ENCODE results near the gene DDX27.
"Not testable (repeated sequence)": the region's sequence is repeated elsewhere in the genome, so short reads cannot be mapped to it uniquely, and the experiment has no call there.

Gene DDX27, protein sequence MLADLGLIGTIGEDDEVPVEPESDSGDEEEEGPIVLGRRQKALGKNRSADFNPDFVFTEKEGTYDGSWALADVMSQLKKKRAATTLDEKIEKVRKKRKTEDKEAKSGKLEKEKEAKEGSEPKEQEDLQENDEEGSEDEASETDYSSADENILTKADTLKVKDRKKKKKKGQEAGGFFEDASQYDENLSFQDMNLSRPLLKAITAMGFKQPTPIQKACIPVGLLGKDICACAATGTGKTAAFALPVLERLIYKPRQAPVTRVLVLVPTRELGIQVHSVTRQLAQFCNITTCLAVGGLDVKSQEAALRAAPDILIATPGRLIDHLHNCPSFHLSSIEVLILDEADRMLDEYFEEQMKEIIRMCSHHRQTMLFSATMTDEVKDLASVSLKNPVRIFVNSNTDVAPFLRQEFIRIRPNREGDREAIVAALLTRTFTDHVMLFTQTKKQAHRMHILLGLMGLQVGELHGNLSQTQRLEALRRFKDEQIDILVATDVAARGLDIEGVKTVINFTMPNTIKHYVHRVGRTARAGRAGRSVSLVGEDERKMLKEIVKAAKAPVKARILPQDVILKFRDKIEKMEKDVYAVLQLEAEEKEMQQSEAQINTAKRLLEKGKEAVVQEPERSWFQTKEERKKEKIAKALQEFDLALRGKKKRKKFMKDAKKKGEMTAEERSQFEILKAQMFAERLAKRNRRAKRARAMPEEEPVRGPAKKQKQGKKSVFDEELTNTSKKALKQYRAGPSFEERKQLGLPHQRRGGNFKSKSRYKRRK

DNA sequence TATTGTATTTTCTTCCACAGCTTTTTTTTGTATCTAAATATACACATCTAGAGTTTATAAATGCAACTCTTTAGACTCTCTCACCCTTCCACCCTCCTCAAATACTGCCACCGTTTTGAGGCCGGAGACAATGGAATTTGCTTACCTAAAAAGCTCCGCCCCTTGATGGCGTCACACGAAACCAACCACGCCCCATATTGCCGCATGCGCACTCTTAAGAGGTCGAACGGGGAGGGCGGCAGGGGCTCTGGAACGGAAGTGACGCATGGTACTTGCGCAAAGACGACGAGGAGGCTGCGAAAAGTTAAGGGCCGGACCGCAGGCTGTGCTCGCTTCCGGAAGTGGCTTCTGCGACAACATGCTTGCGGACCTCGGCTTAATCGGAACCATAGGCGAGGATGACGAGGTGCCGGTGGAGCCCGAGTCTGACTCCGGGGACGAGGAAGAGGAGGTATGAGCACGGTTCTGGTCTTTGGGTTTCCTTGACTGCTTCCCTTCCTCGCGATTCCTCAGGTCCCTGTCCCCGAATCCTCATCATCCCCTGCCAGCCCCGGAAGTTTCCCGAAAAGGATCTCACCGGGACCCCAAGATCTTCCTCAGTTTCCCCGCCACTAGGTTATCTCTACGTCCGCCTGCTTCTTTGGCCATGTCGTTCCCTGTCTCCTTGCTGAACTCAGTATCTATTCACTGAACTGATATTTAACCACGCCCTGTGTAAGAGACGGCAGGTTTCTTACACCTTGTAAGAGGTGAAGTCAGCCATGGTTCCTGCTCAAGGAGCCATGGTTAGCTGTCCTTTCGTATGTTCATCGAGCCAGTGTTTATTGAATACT, at the start of gene DDX27:
TSS of gene DDX27 (plus strand) at position 326 of the 833 bp plus-strand sequence. CDS start at position 359, 33 bp downstream.
- peak; percentile 97 for DNase-seq

DNA sequence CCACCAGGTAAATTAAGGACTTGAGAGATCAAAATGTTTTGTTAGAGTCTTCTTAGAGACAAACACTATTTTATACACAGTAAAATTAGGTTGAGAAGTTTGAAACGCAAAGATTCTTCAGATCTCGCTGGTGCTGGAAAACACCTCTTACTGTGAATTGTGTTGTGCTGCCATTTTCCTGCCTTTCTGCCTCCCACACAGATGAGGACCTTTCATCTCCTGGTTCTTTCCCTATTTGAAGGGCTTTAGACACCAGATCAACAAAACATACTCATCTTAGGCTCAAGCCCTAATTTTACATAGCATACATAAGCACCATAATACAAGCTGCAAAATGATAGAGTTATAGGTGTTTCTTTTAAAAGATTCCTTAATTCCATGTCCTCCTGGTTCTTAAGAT, 49.7 kb upstream of the DDX27 start:
- no peak for DNase-seq

DNA sequence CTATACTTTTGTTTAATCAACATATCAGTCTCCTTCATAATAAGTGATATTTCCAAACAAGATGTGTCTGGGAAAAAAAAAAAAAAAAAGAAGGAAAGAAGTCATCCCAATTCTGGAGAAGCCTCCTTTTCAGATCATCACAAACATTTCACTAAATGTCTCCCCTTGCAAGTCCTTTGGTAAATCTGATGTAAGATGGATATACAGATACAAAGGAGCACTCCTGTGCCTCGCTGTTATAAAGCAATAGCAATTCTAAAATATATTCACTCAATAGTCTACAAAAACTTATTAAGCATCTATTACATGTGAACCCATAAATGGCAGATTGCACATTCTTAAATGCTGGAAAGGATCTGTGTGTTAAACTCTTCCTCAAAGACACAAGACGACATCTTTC, 48.5 kb upstream of the DDX27 start:
- no peak for DNase-seq

DNA sequence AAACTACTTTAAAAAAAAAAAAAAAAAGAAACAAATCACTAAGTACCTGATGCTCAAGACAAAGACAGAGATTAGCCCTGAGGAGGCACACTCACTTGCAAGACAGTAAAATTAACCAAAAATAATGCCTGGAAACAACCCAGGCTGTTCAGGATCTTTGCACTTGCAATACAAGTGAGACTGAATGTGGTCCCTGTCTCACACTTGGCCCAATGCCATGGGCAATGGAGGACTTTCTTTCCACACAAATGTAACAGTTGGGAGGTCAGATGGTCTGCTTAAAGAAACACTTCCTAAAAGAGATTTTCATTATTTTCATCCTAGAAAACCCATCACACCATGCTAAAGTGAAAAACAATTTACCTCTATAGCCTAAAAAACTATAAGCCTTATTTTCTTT, 47.3 kb upstream of the DDX27 start:
- no peak for DNase-seq

DNA sequence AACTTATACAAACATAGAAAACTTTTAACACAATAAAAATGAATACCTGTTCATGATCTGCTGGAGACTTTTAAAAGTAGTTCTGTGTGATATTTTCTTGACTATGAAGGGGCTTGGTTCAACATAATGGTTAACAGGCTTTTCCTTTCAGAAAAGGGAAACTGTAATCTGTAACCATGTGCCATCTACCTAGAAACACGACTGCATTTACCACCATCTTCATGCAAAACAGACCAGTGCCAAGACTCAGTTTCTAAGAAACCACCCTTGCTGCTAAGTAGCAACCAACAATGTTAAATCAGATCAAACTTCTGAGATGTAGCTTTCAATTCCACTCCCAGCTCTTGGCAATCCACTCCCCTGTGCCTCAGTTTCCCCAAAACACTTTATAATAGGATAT, 46.8 kb upstream of the DDX27 start:
- DNase-seq, result no peak

DNA sequence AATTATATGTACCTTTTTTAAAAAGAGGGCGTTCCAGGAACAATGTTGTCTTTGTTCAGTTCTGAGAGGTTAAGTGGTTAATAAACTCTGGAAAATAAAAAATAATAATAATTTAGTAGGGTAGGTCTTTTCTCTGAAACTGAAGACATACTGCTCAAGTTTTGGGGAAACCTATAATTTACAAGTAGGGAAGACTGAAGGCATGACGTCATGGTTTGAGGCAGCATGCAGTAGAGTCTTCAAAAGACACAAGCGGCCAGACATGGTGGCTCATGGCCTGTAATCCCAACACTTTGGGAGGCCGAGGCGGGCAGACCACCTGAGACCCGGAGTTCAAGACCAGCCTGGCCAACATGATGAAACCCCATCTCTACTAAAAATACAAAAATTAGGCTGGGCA, 45.0 kb upstream of the DDX27 start:
- no peak for DNase-seq

DNA sequence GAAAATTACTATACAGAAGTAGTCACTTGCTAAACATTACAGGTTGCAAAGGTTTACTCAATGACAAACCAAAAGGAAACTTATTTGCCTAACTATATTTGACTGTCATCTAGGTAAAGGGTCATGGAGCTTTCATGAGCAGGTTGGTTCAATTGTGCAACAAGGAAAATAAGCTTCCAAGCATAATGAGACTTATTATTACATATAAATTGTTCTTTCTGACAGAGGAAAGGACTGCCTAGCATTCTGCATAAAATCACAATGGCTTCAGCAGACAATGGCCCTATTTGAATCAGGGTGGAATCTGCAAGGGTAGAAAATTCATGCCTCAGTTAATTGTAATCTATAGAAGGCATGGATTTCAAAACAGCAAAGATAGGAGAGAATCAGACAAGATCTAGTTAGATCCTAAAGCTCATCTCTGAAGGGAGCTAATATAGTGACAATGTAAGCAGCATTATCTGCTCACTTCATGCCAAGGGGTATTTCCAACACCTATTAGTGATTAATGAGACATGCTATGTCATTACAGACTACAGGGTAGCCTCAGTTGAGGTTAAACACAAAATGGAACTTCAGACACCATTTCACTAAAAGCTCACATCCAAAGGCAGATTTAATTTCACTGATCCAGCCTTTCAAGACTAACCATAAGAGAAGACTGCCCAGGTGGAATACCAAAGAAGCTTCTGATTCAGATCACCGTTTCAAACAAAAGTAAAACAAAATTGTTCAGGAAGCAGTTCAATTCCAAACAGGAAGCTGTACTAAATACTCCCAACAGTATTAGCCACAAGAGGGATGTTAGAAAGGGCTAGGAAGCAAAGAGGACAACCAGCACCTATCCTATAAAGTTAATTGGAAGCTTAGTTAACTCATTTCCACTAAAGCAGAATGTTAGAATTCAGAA, 39.6 kb upstream of the DDX27 start:
- no peak for DNase-seq

DNA sequence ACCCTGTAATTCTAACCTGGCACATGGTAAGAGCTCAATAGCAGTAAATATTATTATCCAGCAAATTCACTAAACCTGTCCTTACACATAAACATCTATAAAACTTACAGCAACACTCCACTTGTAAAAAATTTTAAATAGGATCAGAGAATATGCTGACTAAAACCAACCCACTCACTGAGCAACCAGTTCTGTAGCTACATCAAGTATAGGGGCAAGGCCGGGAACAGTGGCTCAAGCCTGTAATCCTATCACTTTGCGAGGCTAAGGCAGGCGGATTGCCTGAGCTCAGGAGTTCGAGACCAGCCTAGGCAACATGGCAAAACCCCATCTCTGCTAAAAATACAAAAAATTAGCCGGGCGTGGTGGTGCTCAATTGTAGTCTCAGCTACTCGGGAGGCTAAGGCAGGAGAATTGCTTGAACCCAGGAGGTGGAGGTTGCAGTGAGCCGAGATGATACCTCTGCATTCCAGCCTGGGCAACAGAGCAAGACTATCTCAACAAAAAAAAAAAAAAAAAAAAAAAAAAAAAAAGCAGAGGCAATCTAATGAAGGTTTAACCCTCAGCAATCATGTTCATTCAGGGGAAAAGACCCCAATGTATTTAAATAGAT, 37.8 kb upstream of the DDX27 start:
- DNase-seq, result no peak

DNA sequence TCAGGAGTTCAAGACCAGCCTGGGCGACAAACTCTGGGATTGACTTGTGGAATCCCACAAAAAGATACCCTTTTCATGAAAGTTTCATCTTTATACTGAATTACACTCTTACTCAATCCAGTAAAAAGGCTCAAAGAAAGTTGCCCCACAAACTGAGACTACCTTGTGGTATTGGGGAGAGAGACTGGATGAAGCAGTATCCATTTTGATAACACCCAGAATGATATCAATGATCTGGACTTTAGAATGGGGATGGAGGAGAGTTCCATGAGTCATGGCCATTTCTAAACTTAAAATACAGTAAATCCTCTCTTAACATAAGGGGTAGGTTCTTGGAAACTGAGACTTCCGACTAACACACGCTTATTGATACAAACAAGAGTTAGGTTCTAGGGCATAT, 35.8 kb upstream of the DDX27 start:
- no peak for DNase-seq

DNA sequence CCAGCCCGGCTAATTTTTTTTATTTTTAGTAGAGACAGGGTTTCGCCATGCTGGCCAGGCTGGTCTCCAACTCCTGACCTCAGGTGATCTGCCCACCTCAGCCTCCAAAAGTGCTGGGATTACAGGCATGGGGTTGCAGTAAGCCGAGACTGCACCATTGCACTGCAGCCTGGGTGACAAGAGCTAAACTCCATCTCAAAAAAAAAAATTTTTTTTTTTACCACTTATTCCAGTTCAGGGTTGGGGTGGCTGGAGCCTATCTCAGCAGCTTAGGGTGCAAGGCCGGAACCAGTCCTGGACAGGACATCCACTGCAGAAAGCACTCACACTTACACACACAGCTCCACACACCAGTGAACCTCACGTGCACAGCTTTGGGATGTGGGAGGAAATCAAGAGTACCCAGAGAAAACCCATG, 35.1 kb upstream of the DDX27 start:
- DNase-seq, result not testable (repeated sequence)

DNA sequence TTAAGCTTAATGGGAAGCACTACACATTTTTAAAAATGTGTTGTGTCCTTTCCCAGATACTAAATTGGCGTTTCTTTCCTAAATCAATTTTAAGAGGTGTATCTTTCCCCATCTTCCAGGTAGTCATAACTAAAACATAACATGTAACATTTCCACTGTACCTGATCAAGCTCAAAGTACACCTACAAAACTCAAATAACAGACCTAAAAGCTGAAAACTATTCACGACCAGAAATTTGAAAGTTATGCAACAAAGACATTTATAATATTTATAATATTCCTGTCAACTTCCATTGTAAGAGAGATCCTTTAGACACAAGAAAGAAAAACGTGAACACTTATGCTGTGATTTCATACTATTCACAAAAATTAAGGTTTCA, 34.5 kb upstream of the DDX27 start:
- DNase-seq, result no peak

DNA sequence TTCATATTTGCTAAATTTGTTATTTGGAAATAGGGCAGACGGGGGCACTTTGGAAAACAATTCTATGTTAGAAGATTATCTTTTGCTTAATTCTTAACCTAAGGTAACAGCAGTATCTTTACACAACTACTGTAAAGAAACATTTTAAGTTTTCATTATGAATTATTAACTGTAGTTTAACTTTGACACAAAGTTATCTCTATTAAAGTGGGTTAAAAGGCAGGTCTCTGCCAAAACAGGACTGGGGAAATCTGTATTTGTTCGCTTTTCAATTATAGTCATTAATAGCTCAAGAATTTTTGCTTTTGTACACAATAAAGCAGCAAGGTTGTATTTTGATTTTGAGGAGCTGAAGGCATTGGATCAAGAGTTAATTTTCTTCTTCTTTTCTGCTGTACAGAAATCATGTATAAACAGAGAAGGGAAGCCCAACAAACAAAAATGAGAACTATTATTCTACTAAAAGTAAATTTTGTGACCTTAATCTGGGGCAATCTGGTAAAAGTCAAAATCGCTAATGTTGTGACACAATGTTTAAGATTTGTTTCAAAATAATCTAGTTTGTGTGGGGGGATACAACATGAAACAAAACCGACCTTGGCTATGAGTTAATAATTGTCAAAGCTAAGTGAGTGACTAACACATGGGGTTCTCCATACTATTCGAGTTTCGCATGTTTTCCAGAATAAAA, 34.0 kb upstream of the DDX27 start:
- DNase-seq, result no peak

DNA sequence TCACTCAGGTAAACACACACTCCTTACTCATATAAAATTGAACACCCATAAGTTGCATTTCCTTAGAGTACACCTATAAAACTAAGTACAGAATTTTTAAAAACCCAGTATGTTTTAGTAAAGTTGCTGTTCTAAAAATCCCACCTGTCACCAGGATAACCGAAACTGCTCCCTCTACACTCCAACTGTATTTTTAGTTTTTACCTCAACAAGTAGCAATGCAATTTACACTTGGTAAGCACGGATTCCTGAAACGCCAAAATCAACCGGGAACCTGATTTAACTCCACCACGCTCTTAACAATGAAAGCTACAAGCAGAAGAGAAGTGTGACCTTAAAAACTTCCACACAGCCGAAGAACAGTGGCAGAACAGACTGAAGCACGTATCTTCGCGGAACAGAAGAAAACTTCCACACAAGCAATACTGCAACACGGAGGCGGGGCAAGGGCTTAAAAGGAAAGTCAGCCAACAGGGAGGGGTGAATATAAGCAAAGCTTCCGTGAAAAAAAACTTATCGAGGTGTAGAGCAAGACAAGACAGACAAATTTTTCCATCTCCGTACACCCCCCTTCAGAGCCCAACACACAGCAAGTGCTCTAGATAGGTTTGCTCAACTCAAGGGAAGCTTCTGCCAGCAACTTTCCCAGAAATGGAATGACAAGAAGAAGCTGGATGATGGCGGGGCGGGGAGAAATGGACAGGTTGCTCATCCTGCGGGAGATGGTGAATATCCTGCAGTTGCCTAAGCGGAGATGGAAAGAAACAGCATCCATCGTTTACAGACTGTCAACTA, 32.5 kb upstream of the DDX27 start:
- peak; percentile 56 for DNase-seq

DNA sequence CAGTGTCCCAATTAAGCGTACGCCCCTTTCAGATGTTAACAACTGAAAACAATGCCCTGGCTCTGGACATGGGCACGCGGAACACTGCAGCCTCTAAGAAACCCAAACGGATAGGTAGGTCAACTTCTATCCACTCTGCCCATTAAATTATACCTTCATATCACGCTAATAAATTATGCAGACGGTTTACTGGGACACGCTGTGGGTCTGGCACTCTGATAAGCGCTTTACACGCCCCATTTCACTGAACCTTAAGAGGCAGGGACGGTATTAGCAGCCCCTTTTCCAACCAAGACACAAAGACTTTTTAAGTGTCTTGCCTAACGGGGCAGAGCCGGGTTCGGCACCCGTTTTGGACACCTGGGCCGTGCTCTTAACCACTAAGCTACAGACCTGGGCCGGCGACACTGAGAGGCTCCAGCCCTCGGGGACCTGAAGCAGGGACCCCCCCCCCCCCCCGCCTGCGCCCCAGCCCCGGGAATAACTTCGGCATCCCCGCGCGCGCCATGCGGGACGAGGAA, 31.8 kb upstream of the DDX27 start:
- DNase-seq, result no peak

DNA sequence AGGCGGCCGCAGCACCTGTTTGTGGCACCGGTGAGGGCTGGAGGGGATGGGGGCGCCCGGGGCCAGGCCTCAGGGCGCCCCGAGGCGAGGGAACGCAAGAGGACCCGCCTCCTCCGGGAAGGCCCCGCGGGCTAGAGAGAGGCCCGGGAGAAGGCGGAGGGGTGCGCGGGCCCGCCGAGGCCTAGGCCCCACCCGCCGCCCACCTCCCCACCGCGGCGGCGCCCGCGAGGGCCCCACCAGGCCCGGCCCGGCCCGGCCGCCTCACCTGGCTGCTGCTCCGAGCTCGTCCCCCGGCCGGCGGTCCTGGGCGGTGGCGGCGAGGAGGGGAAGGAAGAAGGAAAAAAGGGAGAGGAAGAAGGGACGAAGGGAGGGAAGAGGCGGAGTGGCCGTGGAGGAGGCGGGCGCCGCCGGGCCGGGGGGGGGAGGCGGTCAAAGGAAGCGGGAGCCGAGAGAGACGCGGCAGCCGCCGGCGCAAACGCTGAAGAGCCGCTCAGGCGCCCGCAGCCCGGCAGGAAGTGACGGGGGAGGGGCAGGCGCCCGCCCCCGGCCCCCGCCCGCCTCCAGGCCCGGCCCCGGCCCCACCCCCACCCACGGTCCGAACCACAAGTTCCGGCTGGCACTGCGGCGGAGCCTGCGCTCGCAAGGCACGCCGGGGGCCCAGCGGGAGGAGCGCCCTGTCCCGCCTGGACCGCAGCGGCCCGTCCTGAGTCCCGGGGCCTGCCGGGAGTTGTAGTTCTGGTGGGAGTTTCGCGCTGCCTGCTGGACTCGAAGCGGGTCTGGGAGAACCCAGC, 31.2 kb upstream of the DDX27 start, which contains the start of gene STAU1:
TSS of gene STAU1 (minus strand) at position 484 of the 791 bp plus-strand sequence. CDS start 22,133 bp downstream, outside the sequence.
- DNase-seq, result peak; percentile 92

DNA sequence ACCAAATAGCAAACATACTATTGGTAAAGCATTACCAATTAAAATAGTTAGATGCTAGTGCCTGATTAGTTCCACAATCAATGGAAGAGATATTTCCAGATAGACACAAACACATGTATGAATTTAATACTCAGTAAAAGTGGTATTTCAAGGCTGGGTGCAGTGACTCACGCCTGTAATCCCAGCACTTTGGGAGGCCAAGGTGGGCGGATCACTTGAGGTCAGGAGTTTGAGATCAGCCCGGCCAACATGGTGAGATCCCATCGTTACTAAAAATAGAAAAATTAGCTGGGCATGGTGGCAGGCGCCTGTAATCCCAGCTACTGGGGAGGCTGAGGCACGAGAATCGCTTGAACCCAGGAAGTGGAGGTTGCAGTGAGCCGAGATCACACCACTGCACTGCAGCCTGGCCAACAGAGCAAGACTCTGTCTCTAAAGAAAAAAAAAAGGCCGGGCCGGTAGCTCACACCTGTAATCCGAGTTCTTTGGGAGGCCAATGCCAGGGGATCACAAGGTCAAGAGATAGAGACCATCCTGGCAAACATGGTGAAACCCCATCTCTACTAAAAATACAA, 26.2 kb upstream of the DDX27 start:
- not testable (repeated sequence) for DNase-seq

DNA sequence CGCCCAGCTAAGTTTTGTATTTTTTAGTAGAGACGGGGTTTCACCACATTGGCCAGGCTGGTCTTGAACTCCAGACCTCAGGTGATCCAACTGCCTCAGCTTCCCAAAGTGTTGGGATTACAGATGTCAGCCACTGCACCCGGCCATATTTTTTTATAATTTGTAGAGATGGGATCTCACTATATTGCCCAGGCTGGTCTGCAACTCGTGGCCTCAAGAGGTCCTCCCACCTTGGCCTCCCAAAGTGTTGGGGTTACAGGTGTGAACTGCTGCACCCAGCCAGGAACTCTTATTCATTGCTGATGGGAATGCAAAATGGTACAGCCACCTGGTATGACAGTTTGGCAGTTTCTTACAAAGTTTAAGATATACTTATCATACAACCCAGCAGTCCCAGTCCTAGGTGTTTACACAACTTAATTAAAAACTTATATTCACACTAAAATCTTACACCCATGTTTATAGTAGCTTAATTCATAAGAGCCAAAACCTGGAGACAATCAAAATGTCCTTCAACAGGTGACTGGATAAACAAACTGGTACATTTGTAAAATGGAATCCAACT, 19.4 kb upstream of the DDX27 start:
- DNase-seq, result no peak

DNA sequence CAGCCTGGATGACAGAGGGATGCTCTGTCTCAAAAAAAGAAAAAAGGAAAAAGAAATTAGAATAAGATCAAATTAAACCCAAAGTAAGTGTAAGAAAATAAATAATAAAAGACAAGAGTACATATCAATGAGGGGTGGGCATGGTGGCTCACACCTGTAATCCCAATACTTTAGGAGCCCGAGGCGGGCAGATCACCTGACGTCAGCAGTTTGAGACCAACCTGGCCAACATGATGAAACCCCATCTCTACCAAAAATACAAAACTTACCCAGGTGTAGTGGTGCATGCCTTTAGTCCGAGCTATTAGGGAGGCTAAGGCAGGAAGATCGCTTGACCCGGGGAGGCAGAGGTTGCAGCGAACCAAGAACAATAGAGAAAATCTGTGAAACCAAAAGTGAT, 16.2 kb upstream of the DDX27 start:
- DNase-seq, result no peak
